Epithelial cell of prostate (primary cell): ENCODE data around the gene DSG2.
"Not testable (repeated sequence)": the region's sequence is repeated elsewhere in the genome, so short reads cannot be mapped to it uniquely, and the experiment has no call there.

Experiments used
- DNase-seq: peaks from one replicate; pipeline ENCODE4 v3.0.0-alpha.2; 2011; ENCODE audit warnings: low read depth, low spot score
- H3K27ac ChIP-seq: fragments of 450-650 bp; 2 replicates; pipeline ENCODE4 v1.5.1; 2017; ENCODE audit warnings: mild to moderate bottlenecking

DSG2 gene

GRCh38 chr18:31497836-31498573 is at the start of gene DSG2:
TSS of gene DSG2 (plus strand) at chr18:31498177. CDS start at chr18:31498252, 75 bp downstream.
- H3K27ac ChIP-seq: peak within 1 kb of the TSS; percentile 75
- DNase-seq: no peak

GRCh38 chr18:31450409-31450808 is 47.6 kb upstream of the DSG2 start:
- DNase-seq: peak; percentile 59
- H3K27ac ChIP-seq: peak overlapping the region; percentile 98

- DNase-seq: peak; percentile 60
- peak overlapping the region; percentile 98 for H3K27ac ChIP-seq
These were observed 46.4 kb upstream of the DSG2 start for GRCh38 chr18:31451625-31452024.

GRCh38 chr18:31454066-31454708 is 43.8 kb upstream of the DSG2 start:
- H3K27ac ChIP-seq: peak overlapping the region; percentile 98
- peak; percentile 87 for DNase-seq

GRCh38 chr18:31469629-31470028 is 28.3 kb upstream of the DSG2 start:
- no peak overlapping the region for H3K27ac ChIP-seq
- DNase-seq: no peak

GRCh38 chr18:31478688-31479087 is 19.3 kb upstream of the DSG2 start:
- DNase-seq: no peak
- no peak overlapping the region for H3K27ac ChIP-seq

GRCh38 chr18:31482051-31482450 is 15.9 kb upstream of the DSG2 start:
- DNase-seq: peak; percentile 63
- H3K27ac ChIP-seq: peak overlapping the region; percentile 53

GRCh38 chr18:31483396-31483795 is 14.6 kb upstream of the DSG2 start:
- H3K27ac ChIP-seq: peak overlapping the region; percentile 83
- DNase-seq: no peak

- H3K27ac ChIP-seq: peak overlapping the region; percentile 83
- peak; percentile 64 for DNase-seq
These were observed 13.5 kb upstream of the DSG2 start for GRCh38 chr18:31484461-31484860.

- peak; percentile 71 for DNase-seq
- H3K27ac ChIP-seq: peak overlapping the region; percentile 83
These were observed 11.8 kb upstream of the DSG2 start for GRCh38 chr18:31486165-31486564.

- H3K27ac ChIP-seq: peak overlapping the region; percentile 83
- DNase-seq: peak; percentile 94
These were observed 10.5 kb upstream of the DSG2 start for GRCh38 chr18:31487246-31488015.

GRCh38 chr18:31489311-31489710 is 8.7 kb upstream of the DSG2 start:
- peak overlapping the region; percentile 83 for H3K27ac ChIP-seq
- no peak for DNase-seq

GRCh38 chr18:31490387-31490786 is 7.6 kb upstream of the DSG2 start:
- peak; percentile 80 for DNase-seq
- peak overlapping the region; percentile 83 for H3K27ac ChIP-seq

- DNase-seq: no peak
- peak overlapping the region; percentile 83 for H3K27ac ChIP-seq
These were observed 7.1 kb upstream of the DSG2 start for GRCh38 chr18:31490833-31491232.

GRCh38 chr18:31491586-31491985 is 6.4 kb upstream of the DSG2 start:
- H3K27ac ChIP-seq: peak overlapping the region; percentile 83
- DNase-seq: no peak

GRCh38 chr18:31492671-31493070 is 5.3 kb upstream of the DSG2 start:
- DNase-seq: no peak
- H3K27ac ChIP-seq: no peak overlapping the region

GRCh38 chr18:31493171-31493570 is 4.8 kb upstream of the DSG2 start:
- H3K27ac ChIP-seq: no peak overlapping the region
- no peak for DNase-seq

- H3K27ac ChIP-seq: no peak overlapping the region
- no peak for DNase-seq
These were observed 4.0 kb upstream of the DSG2 start for GRCh38 chr18:31493941-31494340.

- not testable (repeated sequence) for H3K27ac ChIP-seq, DNase-seq
These were observed 3.2 kb upstream of the DSG2 start for GRCh38 chr18:31494705-31495244.

GRCh38 chr18:31497404-31497835 is 557 bp upstream of the DSG2 start:
- DNase-seq: no peak
- peak overlapping the region; percentile 75 for H3K27ac ChIP-seq
